HEK293T (cell line): ENCODE measurements around the gene RTN4RL1.

Source experiments
- ELF4 ChIP-seq: fragments of 450-650 bp; IDR thresholded peaks from 2 replicates; pipeline ENCODE4 v1.6.1; 2017; ENCODE audit warnings: antibody characterized with exemption
- SP1 ChIP-seq: fragments of 450-650 bp; IDR thresholded peaks from 2 replicates; pipeline ENCODE4 v1.6.1; 2017

DNA sequence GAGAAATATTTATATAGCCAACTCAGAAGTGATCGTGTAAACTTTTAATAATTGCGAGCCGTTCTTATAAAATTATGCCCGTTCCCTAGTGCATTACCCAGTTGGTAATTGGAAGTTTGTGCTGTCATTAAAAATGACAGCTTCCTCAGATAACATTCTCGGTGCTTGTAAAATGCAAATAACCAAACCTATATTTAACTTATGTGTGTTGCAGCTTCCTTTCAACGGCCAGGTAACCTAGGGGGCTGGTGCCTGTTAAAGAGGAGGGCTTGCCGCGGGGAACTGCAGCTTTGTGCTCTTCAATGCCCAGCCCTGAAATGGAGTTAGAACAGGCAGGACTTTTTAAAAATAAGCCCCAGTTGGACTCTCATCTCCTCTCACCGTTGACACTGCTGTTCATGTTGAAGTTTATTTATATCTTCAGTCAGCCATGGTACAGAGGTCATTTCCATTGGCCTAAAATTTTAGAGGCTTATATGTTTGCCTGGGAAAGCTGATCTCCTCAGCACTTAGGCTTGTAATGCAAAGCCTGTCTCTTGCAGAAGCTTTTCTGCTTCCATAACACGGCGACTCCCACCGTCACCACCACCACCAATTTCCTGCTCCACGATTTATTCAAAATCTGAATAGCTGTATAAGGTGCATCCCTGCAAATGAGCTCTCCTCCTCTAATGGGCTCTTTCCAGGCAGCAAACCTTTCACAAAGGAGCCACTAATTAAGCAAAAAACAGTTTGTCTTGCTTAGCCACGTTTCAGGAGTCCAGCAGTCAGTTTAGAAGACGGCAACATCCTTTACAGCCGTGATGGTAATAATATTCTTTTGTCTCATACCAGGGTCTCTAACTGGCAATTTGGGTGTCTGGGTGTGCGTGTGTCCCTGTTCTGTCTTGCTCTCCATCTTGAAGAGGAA, 120.6 kb downstream of the RTN4RL1 start:
- TF ChIP-seq SP1, result no peak
- TF ChIP-seq ELF4, result no peak
